22Rv1 (cell line): ENCODE measurements around the gene SYNE1.

Source experiments
- ZFX ChIP-seq: fragments of 450-650 bp; IDR thresholded peaks from 2 replicates; pipeline ENCODE4 v1.6.1; 2017; ENCODE audit warnings: antibody characterized with exemption, borderline replicate concordance
- TF ChIP-seq, protein P1 (sequence below): fragments of 450-650 bp; IDR thresholded peaks from 2 replicates; pipeline ENCODE4 v1.5.1; 2017; ENCODE audit warnings: mild to moderate bottlenecking

DNA sequence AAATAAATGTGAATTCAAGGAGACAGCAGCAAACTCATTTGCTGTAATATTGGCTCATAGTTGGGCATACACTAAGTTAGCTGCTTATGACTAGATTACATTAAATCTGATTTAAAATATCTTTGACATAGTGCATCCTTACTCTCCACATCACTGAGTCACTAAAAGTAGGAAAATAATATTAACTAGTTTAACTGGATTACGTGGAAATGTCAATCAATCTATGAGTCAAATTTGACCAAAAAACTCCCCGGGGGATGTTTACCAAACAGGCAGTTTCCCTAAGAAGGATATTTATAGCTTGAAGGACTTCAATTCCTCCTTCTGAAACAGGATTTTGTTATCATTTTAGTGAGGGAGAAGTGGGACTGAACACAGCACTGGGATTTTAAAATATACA, 463.2 kb downstream of the SYNE1 start:
- TF ChIP-seq, protein P1, sequence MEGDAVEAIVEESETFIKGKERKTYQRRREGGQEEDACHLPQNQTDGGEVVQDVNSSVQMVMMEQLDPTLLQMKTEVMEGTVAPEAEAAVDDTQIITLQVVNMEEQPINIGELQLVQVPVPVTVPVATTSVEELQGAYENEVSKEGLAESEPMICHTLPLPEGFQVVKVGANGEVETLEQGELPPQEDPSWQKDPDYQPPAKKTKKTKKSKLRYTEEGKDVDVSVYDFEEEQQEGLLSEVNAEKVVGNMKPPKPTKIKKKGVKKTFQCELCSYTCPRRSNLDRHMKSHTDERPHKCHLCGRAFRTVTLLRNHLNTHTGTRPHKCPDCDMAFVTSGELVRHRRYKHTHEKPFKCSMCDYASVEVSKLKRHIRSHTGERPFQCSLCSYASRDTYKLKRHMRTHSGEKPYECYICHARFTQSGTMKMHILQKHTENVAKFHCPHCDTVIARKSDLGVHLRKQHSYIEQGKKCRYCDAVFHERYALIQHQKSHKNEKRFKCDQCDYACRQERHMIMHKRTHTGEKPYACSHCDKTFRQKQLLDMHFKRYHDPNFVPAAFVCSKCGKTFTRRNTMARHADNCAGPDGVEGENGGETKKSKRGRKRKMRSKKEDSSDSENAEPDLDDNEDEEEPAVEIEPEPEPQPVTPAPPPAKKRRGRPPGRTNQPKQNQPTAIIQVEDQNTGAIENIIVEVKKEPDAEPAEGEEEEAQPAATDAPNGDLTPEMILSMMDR = no peak
- no peak for TF ChIP-seq ZFX
